B cell (primary cell): Measurements from ENCODE around the gene IFI35. TPM values are rescaled to one million over a fixed set of nuclear protein-coding genes. Genes with fewer than 3 reads are reported as not detected.

Experiments used
- ATAC-seq: fragments of 200-7000 bp; cut with Tn5 transposase; one replicate; pipeline ENCODE4 v1.10.0; 2021; ENCODE audit warnings: low read depth, mild to moderate bottlenecking, moderate number of reproducible peaks, moderate library complexity
- CTCF ChIA-PET: fragments of 350-600 bp; sonication (Branson Sonifier 250); formaldehyde crosslinking; loops from one replicate; lab custom pipeline; 2021; ENCODE audit warnings: antibody characterized with exemption, inconsistent platforms; lab: Charles Lee
- POLR2A ChIA-PET: fragments of 350-600 bp; sonication (Branson Sonifier 250); formaldehyde crosslinking; loops from one replicate; lab custom pipeline; 2021; ENCODE audit warnings: antibody characterized with exemption; lab: Charles Lee
- DNase-seq: peaks from one replicate; pipeline ENCODE4 v3.0.0; 2013
- H2AFZ ChIP-seq: 2 replicates; pipeline ENCODE4 v1.6.1; 2012; ENCODE audit warnings: mild to moderate bottlenecking, low read depth, low read length; ENCODE audit not compliant: insufficient read depth, poor library complexity, severe bottlenecking
- H3K27ac ChIP-seq, 2 donors: 1 replicate in 1 of 2; 2 replicates in 1 of 2; pipeline ENCODE4 v1.5.1; 2012 to 2013; ENCODE audit warnings: low read length in 2 of 2, mild to moderate bottlenecking in 2 of 2, moderate library complexity in 1 of 2
- H3K27me3 ChIP-seq, 4 experiments: fragments of 200-600 bp in 1 of 4; sonication (generic) in 1 of 4; replicated peaks in 1 of 4; 1 replicate in 2 of 4; 2 replicates in 2 of 4; pipeline versions ENCODE4 v1.6.1 to v1.7.0; 2013 to 2016; ENCODE audit warnings: low read length in 3 of 4, mild to moderate bottlenecking in 2 of 4, mixed read lengths in 1 of 4, moderate library complexity in 1 of 4; ENCODE audit not compliant: insufficient read depth in 4 of 4, control insufficient read depth in 3 of 4; ENCODE audit errors: control extremely low read depth in 1 of 4
- H3K36me3 ChIP-seq, 2 experiments: replicated peaks in 1 of 2; 1 replicate in 1 of 2; 2 replicates in 1 of 2; pipeline versions ENCODE4 v1.6.1 to v1.7.1; 2013; ENCODE audit warnings: low read length in 1 of 2; ENCODE audit not compliant: insufficient read depth in 2 of 2, control insufficient read depth in 1 of 2; ENCODE audit errors: control extremely low read depth in 1 of 2, extremely low read depth in 1 of 2
- H3K4me1 ChIP-seq, 2 donors: fragments of 200-600 bp in 1 of 2; sonication (generic) in 1 of 2; 1 replicate in 1 of 2; 2 replicates in 1 of 2; pipeline versions ENCODE4 v1.5.1 to v1.6.1; 2013 to 2017; ENCODE audit warnings: low read length in 2 of 2; ENCODE audit not compliant: control insufficient read depth in 2 of 2, insufficient read depth in 2 of 2
- H3K4me2 ChIP-seq: replicated peaks from 2 replicates; pipeline ENCODE3; 2012; ENCODE audit warnings: mild to moderate bottlenecking, low read depth, low read length; ENCODE audit not compliant: poor library complexity, severe bottlenecking
- H3K4me3 ChIP-seq, 5 experiments: fragments of 200-600 bp in 1 of 5; sonication (generic) in 1 of 5; 1 replicate in 3 of 5; 2 replicates in 2 of 5; pipeline versions ENCODE4 v1.5.1 to v1.7.0; 2011 to 2016; ENCODE audit warnings: low read length in 4 of 5, mild to moderate bottlenecking in 4 of 5, low read depth in 2 of 5, control low read depth in 1 of 5, moderate library complexity in 1 of 5; ENCODE audit not compliant: insufficient read depth in 1 of 5; ENCODE audit errors: control extremely low read depth in 1 of 5, extremely low read depth in 1 of 5
- H3K79me2 ChIP-seq: fragments of 200-600 bp; sonication (generic); one replicate; pipeline ENCODE4 v1.6.0; 2016; ENCODE audit warnings: low read length; ENCODE audit not compliant: control insufficient read depth, insufficient read depth
- H3K9ac ChIP-seq: fragments of 200-600 bp; sonication (generic); 2 replicates; pipeline ENCODE4 v1.6.1; 2017; ENCODE audit warnings: mild to moderate bottlenecking, low read length, moderate library complexity
- H3K9me3 ChIP-seq, 3 donors: one replicate each; pipeline versions ENCODE4 v1.6.1 to v1.7.1; 2013; ENCODE audit warnings: low read length in 2 of 3; ENCODE audit not compliant: control insufficient read depth in 2 of 3, insufficient read depth in 1 of 3; ENCODE audit errors: control extremely low read depth in 1 of 3
- H4K20me1 ChIP-seq: 2 replicates; pipeline ENCODE4 v1.6.0; 2012; ENCODE audit warnings: mild to moderate bottlenecking, low read length; ENCODE audit not compliant: insufficient read depth, control insufficient read depth, poor library complexity, severe bottlenecking
- H3K27ac Mint-ChIP-seq: one replicate; pipeline ENCODE4 v1.8.0; 2021; ENCODE audit warnings: mixed read lengths
- H3K27me3 Mint-ChIP-seq: one replicate; pipeline ENCODE4 v1.8.0; 2021; ENCODE audit warnings: mixed read lengths
- H3K4me1 Mint-ChIP-seq: one replicate; pipeline ENCODE4 v1.8.0; 2021; ENCODE audit warnings: mixed read lengths
- H3K4me3 Mint-ChIP-seq: one replicate; pipeline ENCODE4 v1.8.0; 2021; ENCODE audit warnings: mixed read lengths
- H3K9me3 Mint-ChIP-seq: one replicate; pipeline ENCODE4 v1.8.0; 2022; ENCODE audit warnings: mixed read lengths; ENCODE audit not compliant: insufficient read depth
- EZH2 ChIP-seq: IDR thresholded peaks from 2 replicates; pipeline ENCODE4 v1.6.1; 2012; ENCODE audit warnings: borderline replicate concordance, low read depth, mild to moderate bottlenecking, moderate library complexity, low read length; ENCODE audit not compliant: insufficient read depth, poor library complexity, severe bottlenecking
- WGBS: methylation state at CpG from one replicate; pipeline ENCODE4 v1.1.5; 2013; ENCODE audit warnings: missing lambda C conversion rate; ENCODE audit not compliant: insufficient coverage; 5-methylcytosine and 5-hydroxymethylcytosine counted together
- intact Hi-C: fragments of 100-400 bp; cut with micrococcal nuclease; formaldehyde crosslinking; loops from one replicate; pipeline ENCODE4 v1.10.0; 2022
- polyA plus RNA-seq: library from polyadenylated mRNA; depleted of rRNA; stranded (reverse); fragments of >200 nt; gene quantifications from 2 replicates; pipeline ENCODE4 v1.2.3, GENCODE V29; 2012
- total RNA-seq, 2 donors: library from RNA; stranded (reverse); fragments of 120-200 nt in 1 of 2; gene quantifications; 1 replicate in 1 of 2; 2 replicates in 1 of 2; pipeline versions ENCODE4 v1.2.3 to v1.2.4, GENCODE V29; 2013 to 2022
- TF ChIP-seq, protein P1 (sequence below): fragments of 200-600 bp; IDR thresholded peaks from one replicate; pipeline ENCODE4 v1.8.0; 2022; ENCODE audit warnings: antibody characterized with exemption, mild to moderate bottlenecking

The IFI35 gene
- total and polyA plus RNA-seq, 2 donors (not counting 1 experiment from before 2014, with no cell fraction given): 37.2 to 42.2 TPM

DNA sequence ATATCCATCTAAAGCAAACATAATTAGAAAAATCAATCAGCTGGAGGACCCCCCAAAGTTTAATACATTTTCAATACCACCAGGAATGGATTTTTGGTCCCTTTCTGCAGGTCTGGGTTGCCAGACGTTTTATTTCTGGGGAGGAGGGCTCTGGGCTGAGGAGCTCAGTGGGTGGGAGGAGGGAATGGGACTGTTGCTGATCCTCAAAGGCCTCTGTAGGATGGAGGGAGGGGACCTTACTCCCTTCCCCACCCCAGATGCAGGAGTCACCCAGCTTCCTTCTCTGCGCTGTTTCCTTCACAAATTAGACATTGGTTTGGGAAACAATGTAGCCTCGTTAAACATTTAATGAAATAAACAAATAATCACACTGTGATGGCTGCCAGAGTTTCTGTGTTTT is 25.1 kb downstream of the IFI35 start:
- H3K4me1 Mint-ChIP-seq: no peaks in the 10 kb centered on the region
- WGBS: no CpG with 5 or more reads among the region's 3 CpGs
- Histone ChIP-seq H3K4me2 (no peak overlapping the region), H2AFZ (no peak overlapping the region), H3K36me3 (no peaks in the 10 kb centered on the region), H3K4me1 (no peaks in the 10 kb centered on the region), H3K27ac (no peak overlapping the region), H4K20me1 (no peaks in the 10 kb centered on the region), H3K79me2 (no peaks in the 10 kb centered on the region), H3K27me3 (no peaks in the 10 kb centered on the region), H3K4me3 (no peak overlapping the region), H3K9ac (no peak overlapping the region), H3K9me3 (no peaks in the 10 kb centered on the region)
- intact Hi-C loops: no loop called here
- no peaks in the 10 kb centered on the region for H3K27me3 Mint-ChIP-seq
- no peaks in the 10 kb centered on the region for H3K9me3 Mint-ChIP-seq
- DNase-seq (no peak), ATAC-seq (no peak)
- no peak overlapping the region for H3K4me3 Mint-ChIP-seq
- no peak overlapping the region for H3K27ac Mint-ChIP-seq
- POLR2A ChIA-PET: no interaction called here
- CTCF ChIA-PET: interaction anchor here (0.8 kb wide), 1 partner anchor 26 kb away, joined by 3 read pairs; the partner anchor contains the start of gene IFI35
- TF ChIP-seq EZH2: no peak
- TF ChIP-seq, protein P1, sequence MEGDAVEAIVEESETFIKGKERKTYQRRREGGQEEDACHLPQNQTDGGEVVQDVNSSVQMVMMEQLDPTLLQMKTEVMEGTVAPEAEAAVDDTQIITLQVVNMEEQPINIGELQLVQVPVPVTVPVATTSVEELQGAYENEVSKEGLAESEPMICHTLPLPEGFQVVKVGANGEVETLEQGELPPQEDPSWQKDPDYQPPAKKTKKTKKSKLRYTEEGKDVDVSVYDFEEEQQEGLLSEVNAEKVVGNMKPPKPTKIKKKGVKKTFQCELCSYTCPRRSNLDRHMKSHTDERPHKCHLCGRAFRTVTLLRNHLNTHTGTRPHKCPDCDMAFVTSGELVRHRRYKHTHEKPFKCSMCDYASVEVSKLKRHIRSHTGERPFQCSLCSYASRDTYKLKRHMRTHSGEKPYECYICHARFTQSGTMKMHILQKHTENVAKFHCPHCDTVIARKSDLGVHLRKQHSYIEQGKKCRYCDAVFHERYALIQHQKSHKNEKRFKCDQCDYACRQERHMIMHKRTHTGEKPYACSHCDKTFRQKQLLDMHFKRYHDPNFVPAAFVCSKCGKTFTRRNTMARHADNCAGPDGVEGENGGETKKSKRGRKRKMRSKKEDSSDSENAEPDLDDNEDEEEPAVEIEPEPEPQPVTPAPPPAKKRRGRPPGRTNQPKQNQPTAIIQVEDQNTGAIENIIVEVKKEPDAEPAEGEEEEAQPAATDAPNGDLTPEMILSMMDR: no peak

DNA sequence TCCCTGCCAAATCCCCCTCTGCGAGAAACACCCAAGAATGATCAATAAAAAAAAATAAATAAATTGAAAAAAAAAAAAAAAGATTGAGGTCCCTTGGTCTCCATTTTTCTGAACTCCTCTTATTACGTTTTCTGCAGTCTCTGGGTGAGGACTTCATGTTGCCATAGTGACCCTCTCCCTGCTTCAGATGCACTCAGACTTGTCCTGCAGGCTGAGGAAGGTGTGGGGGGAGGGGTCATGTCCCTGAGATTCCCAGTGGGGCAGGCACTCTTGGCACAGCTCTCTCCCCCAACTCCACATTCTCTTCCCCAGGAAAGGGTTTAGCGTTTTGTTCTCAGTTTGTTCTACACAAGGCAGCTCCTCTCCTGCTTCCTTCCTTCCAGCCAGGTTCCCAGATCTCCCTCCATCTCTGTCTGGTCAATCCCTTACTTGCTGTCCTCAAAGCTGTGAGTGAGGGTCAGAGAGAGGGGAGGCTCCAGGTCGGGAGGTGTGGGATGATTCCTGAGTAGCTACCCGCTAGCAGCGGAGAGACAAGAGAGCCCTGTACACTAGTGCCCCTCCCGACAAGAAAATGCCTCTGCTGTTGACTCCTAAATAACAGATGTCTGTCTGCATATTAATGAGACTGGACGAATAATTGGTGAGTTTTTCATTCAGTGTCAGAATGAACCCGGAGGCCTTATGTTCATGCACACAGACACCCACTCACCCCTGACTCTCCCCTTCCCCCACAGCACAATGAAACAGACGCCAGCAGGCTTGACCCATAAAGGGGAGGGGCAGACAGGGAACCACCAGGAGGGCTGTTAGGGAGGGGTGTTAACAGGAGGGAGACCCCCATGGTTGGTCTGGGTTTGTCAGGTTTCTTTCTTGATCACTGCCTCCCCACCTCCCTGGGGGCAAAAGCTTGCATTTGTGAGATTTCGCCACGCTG is 27.6 kb downstream of the IFI35 start:
- Mint-ChIP-seq H3K27ac (no peak overlapping the region), H3K4me3 (no peak overlapping the region), H3K27me3 (no peaks in the 10 kb centered on the region), H3K4me1 (no peaks in the 10 kb centered on the region), H3K9me3 (no peaks in the 10 kb centered on the region)
- TF ChIP-seq, protein P1: no peak
- no peak for TF ChIP-seq EZH2
- H3K27me3 ChIP-seq: no peaks in the 10 kb centered on the region
- WGBS: 80% methylated on average over 4 of the region's 12 CpGs
- intact Hi-C loops: no loop called here
- no peak overlapping the region for H3K4me3 ChIP-seq
- H3K79me2 ChIP-seq: no peaks in the 10 kb centered on the region
- ChIA-PET POLR2A (no interaction called here), CTCF (no interaction called here)
- H3K9ac ChIP-seq: no peak overlapping the region
- H3K4me1 ChIP-seq: no peaks in the 10 kb centered on the region
- H3K4me2 ChIP-seq: no peak overlapping the region
- no peaks in the 10 kb centered on the region for H3K9me3 ChIP-seq
- H4K20me1 ChIP-seq: no peaks in the 10 kb centered on the region
- H3K36me3 ChIP-seq: no peaks in the 10 kb centered on the region
- ATAC-seq: no peak
- no peak overlapping the region for H2AFZ ChIP-seq
- DNase-seq: no peak
- H3K27ac ChIP-seq: no peak overlapping the region
